Measurements from ENCODE around the gene RAB6B.

The RAB6B gene

DNA sequence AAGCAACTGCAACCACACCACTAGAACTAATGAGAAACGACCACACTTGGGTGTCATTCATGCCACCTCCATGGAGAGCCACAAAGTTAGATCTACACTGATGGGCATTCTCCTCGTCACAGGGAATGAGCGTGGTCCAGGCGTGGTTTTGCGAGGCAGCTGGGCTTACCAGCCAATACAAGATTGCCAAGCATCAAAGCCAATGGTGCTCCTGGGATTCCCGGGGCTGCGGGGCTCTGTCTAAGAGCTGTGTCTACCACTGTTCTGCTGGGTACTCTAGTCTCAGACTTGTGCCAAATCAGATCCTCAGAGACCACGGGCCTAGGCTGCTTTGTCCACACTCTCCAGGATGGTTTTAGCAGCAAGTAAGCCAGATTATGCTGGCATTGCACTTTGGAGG, 43.8 kb downstream of the RAB6B start:
- Histone ChIP-seq H3K9me3 (ENCODE audit: insufficient read depth, low read length) (no peaks in the 10 kb centered on the region), H3K9ac (ENCODE audit: insufficient read length, low read depth) (no peak overlapping the region), H3K36me3 (ENCODE audit: insufficient read depth, insufficient read length, low read length) (no peaks in the 10 kb centered on the region), H3K4me3 (ENCODE audit: insufficient read length, low read depth) (no peak overlapping the region), H3K4me1 (ENCODE audit: insufficient read depth, insufficient read length) (no peaks in the 10 kb centered on the region), H3K27me3 (ENCODE audit: insufficient read depth, insufficient read length) (no peaks in the 10 kb centered on the region)
- no peak for TF ChIP-seq YY1 (IDR thresholded peaks at IDR 0.05; ENCODE audit: insufficient read depth, insufficient read length)
- no peak for DNase-seq (ENCODE audit: low read depth, low spot score)

DNA sequence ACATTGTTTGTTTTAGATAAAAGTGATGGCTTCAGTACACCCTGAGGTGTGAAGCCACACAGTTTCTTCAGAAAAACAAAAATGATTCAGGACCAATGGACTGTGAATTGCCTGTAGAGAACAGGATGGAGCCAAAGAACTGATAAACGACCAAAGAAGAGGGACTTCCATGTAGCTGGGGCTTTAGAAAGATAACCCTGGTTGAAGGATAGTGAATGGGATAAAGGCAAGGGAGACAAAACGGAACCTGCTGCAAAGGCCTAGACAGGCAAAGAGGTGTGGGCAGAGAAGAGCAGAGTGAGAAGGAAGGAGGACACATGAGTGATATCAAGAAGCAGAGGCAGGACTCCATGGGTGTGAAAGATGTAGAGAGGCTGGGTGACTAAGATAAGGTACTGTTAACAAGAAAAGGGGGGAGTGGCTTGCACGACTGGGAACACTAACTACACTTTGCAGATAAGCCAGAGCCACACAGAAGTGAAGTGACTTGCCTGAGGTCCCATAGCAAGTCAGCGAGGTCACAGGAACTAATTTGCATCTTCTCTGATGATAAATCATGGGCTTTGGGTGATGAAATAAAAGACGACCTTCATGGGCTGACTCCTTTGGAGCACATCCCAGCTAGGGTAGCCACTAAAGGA, 44.3 kb downstream of the RAB6B start:
- Histone ChIP-seq H3K9me3 (ENCODE audit: insufficient read depth, low read length) (no peaks in the 10 kb centered on the region), H3K4me1 (ENCODE audit: insufficient read depth, insufficient read length) (no peaks in the 10 kb centered on the region), H3K36me3 (ENCODE audit: insufficient read depth, insufficient read length, low read length) (no peaks in the 10 kb centered on the region), H3K27me3 (ENCODE audit: insufficient read depth, insufficient read length) (no peaks in the 10 kb centered on the region), H3K4me3 (ENCODE audit: insufficient read length, low read depth) (no peak overlapping the region), H3K9ac (ENCODE audit: insufficient read length, low read depth) (no peak overlapping the region)
- DNase-seq (ENCODE audit: low read depth, low spot score) = no peak
- TF ChIP-seq YY1 (IDR thresholded peaks at IDR 0.05; ENCODE audit: insufficient read depth, insufficient read length) (no peak), SUZ12 (IDR thresholded peaks at IDR 0.05; ENCODE audit: extremely low read depth, insufficient read depth, insufficient read length) (no peak), ZNF274 (IDR thresholded peaks at IDR 0.05; ENCODE audit: low read depth, low read length) (no peak)

DNA sequence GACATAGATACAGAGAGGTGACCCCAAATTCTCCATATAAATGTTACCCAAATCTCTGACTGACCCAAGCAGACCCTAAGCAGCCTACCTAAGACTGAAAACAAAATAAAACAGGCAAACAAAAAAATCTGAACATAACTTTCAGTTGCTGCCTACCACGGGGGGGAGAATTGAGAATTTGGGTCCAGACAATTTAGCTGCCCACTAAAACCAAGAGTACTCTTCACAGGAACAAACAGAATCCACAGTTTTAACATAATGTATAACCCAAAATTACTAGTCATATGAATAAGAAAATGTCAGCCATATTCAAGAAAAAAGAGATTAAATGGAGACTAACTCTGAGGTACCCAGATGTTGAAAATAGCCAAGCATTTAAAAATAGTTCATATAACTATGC, 45.6 kb downstream of the RAB6B start:
- Histone ChIP-seq H3K4me3 (ENCODE audit: insufficient read length, low read depth) (no peak overlapping the region), H3K9ac (ENCODE audit: insufficient read length, low read depth) (no peak overlapping the region), H3K36me3 (ENCODE audit: insufficient read depth, insufficient read length, low read length) (no peaks in the 10 kb centered on the region), H3K27me3 (ENCODE audit: insufficient read depth, insufficient read length) (no peaks in the 10 kb centered on the region), H3K9me3 (ENCODE audit: insufficient read depth, low read length) (no peaks in the 10 kb centered on the region), H3K4me1 (ENCODE audit: insufficient read depth, insufficient read length) (no peaks in the 10 kb centered on the region)
- DNase-seq (ENCODE audit: low read depth, low spot score) = no peak
- no peak for TF ChIP-seq YY1 (IDR thresholded peaks at IDR 0.05; ENCODE audit: insufficient read depth, insufficient read length)
- TF ChIP-seq ZNF274 (IDR thresholded peaks at IDR 0.05; ENCODE audit: low read depth, low read length) = no peak
- no peak for TF ChIP-seq SUZ12 (IDR thresholded peaks at IDR 0.05; ENCODE audit: extremely low read depth, insufficient read depth, insufficient read length)

- no peaks in the 10 kb centered on the region for H3K36me3 ChIP-seq (ENCODE audit: insufficient read depth, insufficient read length, low read length)
- TF ChIP-seq SUZ12 (IDR thresholded peaks at IDR 0.05; ENCODE audit: extremely low read depth, insufficient read depth, insufficient read length) (no peak), ZNF274 (IDR thresholded peaks at IDR 0.05; ENCODE audit: low read depth, low read length) (no peak), YY1 (IDR thresholded peaks at IDR 0.05; ENCODE audit: insufficient read depth, insufficient read length) (no peak)
- H3K9me3 ChIP-seq (ENCODE audit: insufficient read depth, low read length) = no peaks in the 10 kb centered on the region
- H3K9ac ChIP-seq (ENCODE audit: insufficient read length, low read depth) = no peak overlapping the region
- no peaks in the 10 kb centered on the region for H3K27me3 ChIP-seq (ENCODE audit: insufficient read depth, insufficient read length)
- no peak overlapping the region for H3K4me3 ChIP-seq (ENCODE audit: insufficient read length, low read depth)
- H3K4me1 ChIP-seq (ENCODE audit: insufficient read depth, insufficient read length) = no peaks in the 10 kb centered on the region
- no peak for DNase-seq (ENCODE audit: low read depth, low spot score)
These were observed 46.3 kb downstream of the RAB6B start for GRCh38 chr3:133849346-133849745.

- no peak for TF ChIP-seq SUZ12 (IDR thresholded peaks at IDR 0.05; ENCODE audit: extremely low read depth, insufficient read depth, insufficient read length)
- no peak for TF ChIP-seq ZNF274 (IDR thresholded peaks at IDR 0.05; ENCODE audit: low read depth, low read length)
- no peak for TF ChIP-seq YY1 (IDR thresholded peaks at IDR 0.05; ENCODE audit: insufficient read depth, insufficient read length)
These were observed 50.6 kb downstream of the RAB6B start for GRCh38 chr3:133845127-133845526.

GRCh38 chr3:133843634-133844033, 52.0 kb downstream of the RAB6B start:
- H3K4me1 ChIP-seq (ENCODE audit: insufficient read depth, insufficient read length) = no peaks in the 10 kb centered on the region
- no peaks in the 10 kb centered on the region for H3K9me3 ChIP-seq (ENCODE audit: insufficient read depth, low read length)
- peaks cover 25% of the 10 kb centered on the region for H3K36me3 ChIP-seq (ENCODE audit: insufficient read depth, insufficient read length, low read length)
- DNase-seq (ENCODE audit: low read depth, low spot score) = no peak
- no peak overlapping the region for H3K9ac ChIP-seq (ENCODE audit: insufficient read length, low read depth)
- no peak for TF ChIP-seq ZNF274 (IDR thresholded peaks at IDR 0.05; ENCODE audit: low read depth, low read length)
- no peak for TF ChIP-seq YY1 (IDR thresholded peaks at IDR 0.05; ENCODE audit: insufficient read depth, insufficient read length)
- TF ChIP-seq SUZ12 (IDR thresholded peaks at IDR 0.05; ENCODE audit: extremely low read depth, insufficient read depth, insufficient read length) = no peak
- H3K4me3 ChIP-seq (ENCODE audit: insufficient read length, low read depth) = no peak overlapping the region
- H3K27me3 ChIP-seq (ENCODE audit: insufficient read depth, insufficient read length) = no peaks in the 10 kb centered on the region

More at GRCh38 chr3:133845127-133845526, 50.6 kb downstream of the RAB6B start:
- H3K36me3 ChIP-seq (ENCODE audit: insufficient read depth, insufficient read length, low read length) = peaks cover 11% of the 10 kb centered on the region
- H3K27me3 ChIP-seq (ENCODE audit: insufficient read depth, insufficient read length) = no peaks in the 10 kb centered on the region
- no peak for DNase-seq (ENCODE audit: low read depth, low spot score)
- no peak overlapping the region for H3K4me3 ChIP-seq (ENCODE audit: insufficient read length, low read depth)
- H3K9me3 ChIP-seq (ENCODE audit: insufficient read depth, low read length) = no peaks in the 10 kb centered on the region
- H3K9ac ChIP-seq (ENCODE audit: insufficient read length, low read depth) = no peak overlapping the region
- no peaks in the 10 kb centered on the region for H3K4me1 ChIP-seq (ENCODE audit: insufficient read depth, insufficient read length)

GRCh38 chr3:133842158-133842557, 53.5 kb downstream of the RAB6B start:
- Histone ChIP-seq H3K27me3 (ENCODE audit: insufficient read depth, insufficient read length) (no peaks in the 10 kb centered on the region), H3K9me3 (ENCODE audit: insufficient read depth, low read length) (no peaks in the 10 kb centered on the region), H3K9ac (ENCODE audit: insufficient read length, low read depth) (no peak overlapping the region), H3K4me1 (ENCODE audit: insufficient read depth, insufficient read length) (no peaks in the 10 kb centered on the region), H3K36me3 (ENCODE audit: insufficient read depth, insufficient read length, low read length) (peaks cover 39% of the 10 kb centered on the region), H3K4me3 (ENCODE audit: insufficient read length, low read depth) (no peak overlapping the region)
- TF ChIP-seq SUZ12 (IDR thresholded peaks at IDR 0.05; ENCODE audit: extremely low read depth, insufficient read depth, insufficient read length) (no peak), ZNF274 (IDR thresholded peaks at IDR 0.05; ENCODE audit: low read depth, low read length) (no peak), YY1 (IDR thresholded peaks at IDR 0.05; ENCODE audit: insufficient read depth, insufficient read length) (no peak)
- DNase-seq (ENCODE audit: low read depth, low spot score) = no peak
